Mucosa of gallbladder (tissue), 1 donor: Measurements from ENCODE around the gene MAD1L1. TPM values are rescaled to one million over a fixed set of nuclear protein-coding genes. Genes with fewer than 3 reads are reported as not detected.

Experiments
- DNase-seq: peaks from one replicate; pipeline ENCODE4 v3.0.0-alpha.2; 2020; ENCODE audit warnings: low spot score
- total RNA-seq: library from RNA; stranded (reverse); gene quantifications from one replicate; pipeline ENCODE4 v1.2.1, GENCODE V29; 2021
- donor health status: DM: no; HTN: no; CAD: no.

The MAD1L1 gene
- total RNA-seq, 1 donor from 2014 or later, result 50.5 TPM

DNA sequence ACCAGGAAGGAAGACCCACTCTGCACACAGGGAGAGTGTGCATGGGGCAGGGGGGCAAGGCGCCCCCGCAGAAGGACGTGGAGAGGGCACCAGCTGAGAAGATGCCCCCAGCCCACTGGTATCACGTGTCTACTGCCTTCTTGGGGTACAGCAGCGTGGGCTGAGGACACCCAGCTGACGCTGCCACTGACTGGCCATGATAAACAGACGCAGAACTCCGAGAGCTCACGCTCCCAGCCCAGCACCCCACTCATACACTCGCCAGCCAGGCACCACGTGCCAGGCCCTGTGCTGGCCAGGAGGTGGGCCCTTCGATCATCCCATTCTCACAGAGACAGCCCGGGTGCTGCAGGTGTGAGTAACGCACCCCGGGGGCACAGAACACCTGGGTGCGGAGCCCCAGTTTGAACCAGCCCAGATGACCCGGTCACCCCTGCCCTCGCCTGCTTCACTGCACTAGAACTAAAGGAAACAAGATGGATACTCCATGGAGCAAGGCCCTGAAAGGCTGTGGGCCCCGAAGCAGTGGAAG lies 199.8 kb downstream of the MAD1L1 start:
- DNase-seq, result no peak

- no peak for DNase-seq
Measured at GRCh38 chr7:2032030-2032875, 200.5 kb downstream of the MAD1L1 start.

DNA sequence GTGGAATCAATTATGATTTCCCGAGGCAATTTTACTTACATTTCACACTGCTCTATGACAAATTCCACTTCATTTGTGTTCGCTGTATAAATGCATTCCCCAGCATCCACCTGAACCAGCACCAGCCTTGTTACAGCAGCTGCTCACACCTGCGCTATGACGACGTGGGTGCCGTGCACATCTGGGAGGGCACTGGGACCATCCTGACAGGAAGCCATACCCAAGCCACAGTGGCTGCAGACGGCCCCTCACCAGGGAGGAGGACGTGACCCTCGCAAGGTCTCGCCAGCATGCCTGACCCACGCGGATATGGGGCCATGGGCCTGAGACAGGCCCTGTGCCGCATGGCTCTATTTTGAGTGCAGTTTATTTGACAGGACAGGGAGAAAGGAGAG lies 201.3 kb downstream of the MAD1L1 start:
- DNase-seq, result no peak

DNA sequence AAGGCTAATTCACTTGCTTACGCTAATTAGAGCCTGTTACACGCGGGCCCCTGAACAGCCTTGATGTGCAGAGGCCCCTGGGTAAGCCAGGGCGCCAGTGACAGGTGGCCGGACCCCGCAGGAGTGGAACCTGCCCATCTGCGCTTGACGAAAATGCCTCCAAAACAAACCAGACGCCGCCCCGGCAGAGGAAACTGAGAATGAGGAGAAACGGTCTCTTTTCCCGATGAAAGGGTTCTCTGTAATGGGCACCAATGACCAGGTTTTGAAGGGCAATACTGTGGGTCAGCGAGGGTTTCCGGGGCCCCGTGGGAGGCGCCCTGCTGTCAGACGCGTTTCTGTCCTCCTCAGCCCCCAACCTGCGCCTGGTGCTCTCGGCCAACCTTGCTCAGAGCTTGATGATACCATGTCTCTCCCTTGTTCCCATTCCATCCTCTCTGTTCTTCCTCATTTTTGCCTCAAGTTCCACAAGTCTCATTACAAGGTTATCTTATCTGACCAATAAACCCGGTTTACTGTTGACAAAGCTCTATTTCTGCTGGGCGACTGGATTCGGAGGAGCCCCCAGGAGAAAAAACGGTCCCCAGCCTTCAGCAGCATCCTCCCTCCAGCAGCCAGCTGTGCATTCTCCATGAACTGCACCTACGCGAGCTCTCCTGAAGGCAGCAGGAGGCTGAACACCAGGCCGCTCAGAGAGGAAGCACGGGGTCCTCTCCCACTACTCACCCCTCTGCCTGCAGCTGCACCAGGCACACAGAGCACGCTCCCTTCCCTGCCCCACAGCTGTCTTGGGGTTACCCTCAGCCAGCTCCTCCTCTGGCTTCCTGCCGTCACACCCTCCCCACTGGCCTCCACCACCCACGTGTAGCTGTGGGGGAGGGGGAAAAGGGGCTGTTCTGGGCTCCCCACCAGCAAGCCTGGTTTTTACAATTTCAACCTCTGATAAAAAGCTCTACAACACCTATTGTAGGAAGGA lies 202.0 kb downstream of the MAD1L1 start:
- DNase-seq, result no peak

GRCh38 chr7:2029936-2030335 lies 202.8 kb downstream of the MAD1L1 start:
- no peak for DNase-seq

DNA sequence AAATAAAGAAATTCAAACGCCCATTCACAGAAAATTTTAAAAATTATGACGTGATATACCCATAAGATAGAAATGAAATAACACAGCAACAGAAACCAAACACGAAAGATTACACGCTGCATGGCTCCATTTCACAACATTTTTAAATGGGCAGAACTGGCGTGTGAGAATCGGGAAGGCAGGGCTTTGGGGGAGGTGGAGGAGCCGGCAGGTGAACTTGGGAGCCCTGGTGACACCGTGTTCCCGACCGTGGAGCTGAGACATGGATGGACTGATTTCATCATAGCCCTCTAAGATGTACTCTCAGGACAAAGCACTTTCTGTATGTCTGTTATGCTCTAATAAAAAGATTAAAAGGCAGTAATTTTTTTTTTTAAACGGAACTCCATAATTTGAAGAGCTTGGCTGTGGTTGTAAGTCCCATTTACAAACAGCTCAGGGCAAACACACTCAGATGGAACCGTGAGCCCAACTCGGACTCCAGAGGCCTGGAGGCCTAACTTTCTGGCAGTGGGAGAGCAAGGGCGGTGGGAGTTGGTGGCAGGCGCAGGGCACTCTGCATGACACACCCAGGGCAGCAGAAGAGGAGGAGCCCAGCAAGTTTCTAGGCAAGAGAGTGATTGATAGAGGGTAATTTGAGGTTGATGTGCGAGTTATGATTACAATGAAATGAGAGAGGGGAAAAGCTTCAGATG lies 203.4 kb downstream of the MAD1L1 start:
- DNase-seq, result no peak

- no peak for DNase-seq
Measured at GRCh38 chr7:2028733-2029132, 204.0 kb downstream of the MAD1L1 start.

- no peak for DNase-seq
Measured at GRCh38 chr7:2025188-2025587, 207.6 kb downstream of the MAD1L1 start.

- no peak for DNase-seq
Measured at GRCh38 chr7:2024567-2024918, 208.2 kb downstream of the MAD1L1 start.

DNA sequence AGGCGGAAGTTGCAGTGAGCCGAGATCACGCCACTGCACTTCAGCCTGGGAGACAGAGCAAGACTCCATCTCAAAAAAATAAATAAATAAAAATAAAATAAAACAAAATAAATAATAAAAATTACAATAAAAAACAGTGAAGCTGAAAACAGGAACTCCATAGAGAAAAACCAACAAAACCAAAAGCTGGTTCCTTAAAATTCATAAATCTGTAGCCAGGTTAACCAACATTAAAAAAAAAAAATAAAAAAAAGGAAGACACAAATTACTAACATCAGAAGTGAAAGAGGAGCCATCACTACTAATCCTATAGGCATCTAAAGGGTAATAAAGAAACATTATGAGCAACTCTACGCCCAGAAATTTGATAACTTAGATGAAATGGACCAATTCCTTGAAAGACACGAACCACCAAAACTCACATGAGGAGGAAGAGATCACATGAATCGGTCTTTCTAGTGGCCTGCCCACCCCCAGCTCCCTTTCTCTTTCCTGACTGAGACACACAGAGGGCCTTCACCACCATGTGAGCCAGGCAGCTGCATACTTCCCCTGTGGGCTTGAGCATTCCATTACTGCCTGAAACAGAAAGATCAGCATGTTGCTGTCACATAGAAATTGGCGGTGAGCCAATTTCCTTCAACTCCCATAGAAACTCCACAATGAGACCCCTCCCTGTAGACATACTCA lies 208.7 kb downstream of the MAD1L1 start:
- DNase-seq, result no peak

DNA sequence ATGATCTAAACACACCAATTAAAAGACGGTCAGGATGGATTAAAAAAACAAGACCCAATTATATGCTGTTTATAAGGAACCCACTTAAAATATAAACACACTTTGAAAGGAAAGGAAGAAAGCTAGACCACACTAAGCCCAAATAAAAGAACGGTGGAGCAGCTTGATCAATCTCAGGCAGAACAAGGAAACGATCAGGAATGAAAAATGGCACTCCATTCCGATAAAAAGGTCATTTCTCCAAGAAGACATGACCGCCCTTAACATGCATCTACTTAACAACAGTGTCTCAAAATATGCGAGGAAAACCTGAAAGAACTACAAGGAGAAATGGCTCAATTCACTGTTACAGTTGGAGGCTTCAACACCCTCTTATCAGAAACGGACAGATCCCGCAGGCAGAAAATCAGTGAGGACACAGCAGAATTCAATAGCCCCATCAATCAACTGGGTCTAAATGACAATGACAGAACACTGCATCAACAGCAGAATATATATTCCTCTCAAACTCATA lies 210.0 kb downstream of the MAD1L1 start:
- DNase-seq, result no peak

DNA sequence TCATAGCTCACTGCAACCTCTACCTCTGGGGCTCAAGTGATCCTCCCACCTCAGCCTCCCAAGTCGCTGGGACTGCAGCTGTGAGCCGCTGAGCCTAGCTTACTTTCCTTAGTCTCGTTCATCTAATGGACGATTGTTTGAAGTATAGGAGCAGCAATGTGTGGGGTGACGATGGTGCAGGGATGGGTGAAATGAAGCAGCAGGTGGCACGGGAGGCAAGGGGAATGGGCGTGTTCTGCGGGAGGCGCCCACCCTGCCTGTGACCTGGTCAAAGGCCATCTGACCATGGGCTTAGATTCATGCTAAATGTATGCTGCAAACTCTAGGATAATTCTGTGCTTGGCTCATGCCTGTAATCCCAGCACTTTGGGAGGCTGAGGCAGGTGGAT lies 210.7 kb downstream of the MAD1L1 start:
- no peak for DNase-seq

DNA sequence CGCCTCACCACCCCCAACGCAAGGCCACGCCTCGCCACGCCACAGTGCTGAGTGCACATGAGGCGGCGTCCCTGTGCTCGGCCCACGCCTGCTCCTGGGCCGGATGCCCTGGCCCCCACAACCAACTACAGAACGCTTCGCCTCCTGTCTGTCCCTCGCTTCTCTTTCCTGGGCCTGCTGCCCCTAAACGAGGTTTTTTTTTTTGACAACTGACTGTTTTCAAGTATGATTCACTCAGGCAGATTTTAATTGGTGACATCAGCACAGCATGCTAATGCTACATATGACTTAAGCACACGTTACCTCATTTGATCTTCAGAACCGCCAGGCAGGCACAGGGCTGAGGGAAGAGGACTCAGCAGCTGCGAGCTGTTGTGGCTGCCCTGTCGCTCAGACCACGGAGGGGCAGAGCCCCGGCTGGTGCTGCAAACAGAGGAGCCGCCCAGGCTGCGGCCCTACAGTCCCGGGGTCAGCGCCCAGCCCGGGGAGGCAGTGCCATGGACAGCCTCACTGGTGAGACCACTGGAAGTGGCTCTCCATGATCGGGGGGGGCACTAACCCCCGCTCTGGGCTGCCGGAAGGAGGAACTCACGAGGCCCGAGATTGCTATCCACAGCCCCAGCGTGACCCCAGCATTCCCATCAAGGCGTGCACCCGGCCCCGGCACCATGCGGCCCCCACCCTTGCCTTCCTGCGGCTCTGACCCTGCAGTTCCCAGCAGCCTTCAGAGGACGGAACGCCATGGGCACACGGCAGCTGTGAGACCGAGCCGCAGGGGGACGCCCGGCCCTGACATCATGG lies 212.8 kb downstream of the MAD1L1 start:
- DNase-seq, result peak; percentile 50

- no peak for DNase-seq
Measured at GRCh38 chr7:2019461-2019710, 213.4 kb downstream of the MAD1L1 start.

DNA sequence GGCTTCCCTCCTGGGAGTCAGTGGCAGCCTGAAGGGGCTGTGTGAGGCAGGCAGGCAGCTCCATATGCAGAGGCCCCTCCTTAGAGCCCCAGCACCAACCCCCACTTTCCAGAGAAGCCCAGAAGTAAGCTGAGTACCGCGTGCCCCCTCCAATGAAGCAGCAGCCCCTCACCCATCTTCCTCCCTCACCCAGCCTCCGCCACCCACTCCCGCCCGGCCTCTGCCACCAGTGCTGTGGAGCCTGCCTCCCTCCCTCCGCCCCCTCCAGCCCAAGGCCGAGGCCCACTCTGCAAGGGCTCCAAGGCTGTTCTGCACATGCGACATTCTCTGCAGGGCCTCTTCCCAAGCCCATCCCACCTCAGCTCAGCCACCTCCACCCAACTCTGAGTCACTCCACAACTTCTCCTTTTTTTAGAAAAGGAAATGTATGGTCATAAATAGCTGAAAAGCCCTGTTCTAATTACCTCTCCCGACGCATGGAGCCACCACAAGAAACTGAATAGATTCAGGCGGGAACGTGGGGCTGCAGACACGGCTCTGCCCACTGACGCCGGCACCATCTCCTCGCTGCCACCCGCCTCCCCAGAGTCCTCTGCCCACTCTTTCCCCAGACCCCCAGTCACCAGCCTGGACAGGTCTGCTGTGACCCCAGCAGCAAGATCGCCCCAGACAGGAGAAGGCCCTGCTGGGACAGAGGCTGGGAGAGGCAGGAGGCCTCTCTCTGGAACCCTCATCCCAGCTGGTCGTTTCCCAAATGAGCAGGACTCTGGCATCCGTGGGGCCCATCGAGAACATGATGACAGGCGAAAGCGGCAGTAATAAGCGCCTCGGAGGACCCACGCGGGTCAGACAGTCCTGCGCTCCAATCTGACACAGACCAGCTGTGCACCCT lies 213.9 kb downstream of the MAD1L1 start:
- DNase-seq, result no peak

DNA sequence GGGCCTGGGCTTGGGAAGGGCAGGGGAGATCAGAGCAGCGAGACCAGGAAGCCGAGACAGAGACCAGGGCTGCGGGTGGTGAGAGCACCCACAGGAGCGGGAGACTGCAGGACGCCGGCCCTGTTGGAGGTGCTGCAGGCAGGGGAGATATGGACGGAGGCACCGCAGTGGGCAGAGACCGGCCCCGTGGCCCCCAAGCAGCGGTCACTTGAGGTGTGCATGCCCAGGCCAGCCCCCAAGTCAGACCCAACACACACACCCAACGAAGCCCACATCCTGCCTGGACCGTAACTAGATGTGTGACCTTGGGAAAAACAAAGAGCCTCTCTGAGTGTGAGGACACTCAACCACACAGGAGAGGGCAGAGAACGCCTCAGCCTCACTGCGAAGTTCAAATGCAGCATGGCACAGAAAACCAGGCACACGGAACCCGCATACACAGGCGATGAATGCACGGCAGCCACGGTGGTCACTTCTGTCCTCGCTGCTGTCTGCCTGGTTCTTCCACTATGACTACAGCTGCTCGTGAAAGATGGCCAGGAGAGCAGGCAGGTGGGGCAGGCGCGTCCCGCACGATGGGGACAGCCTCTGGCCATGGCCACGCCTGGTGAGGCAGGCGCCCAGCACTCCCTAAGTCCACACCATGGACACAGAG lies 214.7 kb downstream of the MAD1L1 start:
- DNase-seq, result no peak

DNA sequence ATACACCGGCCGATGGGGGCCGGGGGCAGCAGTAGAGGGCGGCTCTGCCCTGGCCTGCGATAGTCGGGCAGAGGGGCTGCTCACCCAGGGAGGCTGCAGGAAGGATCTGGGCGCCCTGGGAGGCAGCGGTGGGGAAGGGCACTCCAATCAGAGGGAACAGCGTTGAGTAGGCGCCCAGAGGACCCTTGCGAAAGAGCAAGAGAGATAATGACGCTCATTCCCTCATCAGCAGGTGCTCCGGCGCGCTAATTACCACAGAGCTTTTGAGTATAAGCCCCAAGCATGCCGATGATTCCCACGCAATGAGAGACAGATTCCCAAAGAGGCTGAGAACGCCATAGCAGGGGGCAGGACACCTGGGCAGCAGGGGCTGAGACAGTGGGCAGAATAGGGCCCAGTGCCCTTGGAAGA lies 215.3 kb downstream of the MAD1L1 start:
- DNase-seq, result no peak

DNA sequence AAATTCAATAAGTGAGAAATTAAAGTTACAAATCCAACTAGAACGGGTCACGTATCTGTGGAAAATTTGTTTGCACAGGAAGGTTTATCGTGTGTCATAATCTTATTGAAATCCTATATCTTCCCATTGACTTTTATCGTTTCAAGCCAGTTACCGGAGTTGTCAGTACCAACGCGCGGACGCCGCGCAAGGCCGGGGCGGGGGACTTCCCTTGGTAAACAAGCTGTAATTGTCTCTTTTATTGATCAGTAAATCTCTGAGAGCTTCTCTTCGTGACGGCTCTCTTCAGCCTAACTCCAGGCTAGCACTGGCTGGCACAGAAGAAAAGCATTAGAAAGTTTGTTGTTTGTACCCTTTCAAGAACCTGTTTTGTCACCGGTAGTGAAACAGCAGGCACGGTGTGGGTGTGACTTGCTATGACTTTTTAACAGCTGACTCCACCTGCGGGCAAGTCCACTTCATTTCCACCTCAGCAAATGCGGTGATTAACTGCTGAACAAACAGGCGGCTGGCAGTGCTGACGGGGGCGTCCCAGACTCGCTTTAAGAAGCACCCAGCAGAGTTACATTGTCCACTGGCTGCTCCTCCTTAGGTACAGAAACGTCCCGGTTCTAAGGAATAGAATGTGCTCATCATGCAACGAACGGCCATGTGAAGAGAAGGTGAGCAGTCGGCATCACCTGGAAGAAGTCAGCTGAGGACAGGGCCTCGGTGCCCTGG lies 215.8 kb downstream of the MAD1L1 start:
- peak; percentile 48 for DNase-seq
